GM13977 (cell line): Measurements from ENCODE around the gene DHODH.

ENCODE experiments used
- DNase-seq: peaks from one replicate; pipeline ENCODE4 v3.0.0; 2012; ENCODE audit warnings: low spot score
- in situ Hi-C: fragments of 300-500 bp; cut with MboI; formaldehyde crosslinking; loops from one replicate; pipeline ENCODE4 v1.12.0; 2022; ENCODE audit warnings: low sequenced_read_pairs, low pct_unique_long_range_greater_than_20kb, mixed read lengths, inconsistent platforms; ENCODE audit not compliant: unreplicated experiment
- TF ChIP-seq, protein P1 (sequence below): IDR thresholded peaks from 2 replicates; pipeline ENCODE4 v1.5.1; 2012; ENCODE audit warnings: mild to moderate bottlenecking, control low read depth; ENCODE audit not compliant: insufficient read depth; ENCODE audit errors: extremely low read depth, missing control alignments

The DHODH gene

DNA sequence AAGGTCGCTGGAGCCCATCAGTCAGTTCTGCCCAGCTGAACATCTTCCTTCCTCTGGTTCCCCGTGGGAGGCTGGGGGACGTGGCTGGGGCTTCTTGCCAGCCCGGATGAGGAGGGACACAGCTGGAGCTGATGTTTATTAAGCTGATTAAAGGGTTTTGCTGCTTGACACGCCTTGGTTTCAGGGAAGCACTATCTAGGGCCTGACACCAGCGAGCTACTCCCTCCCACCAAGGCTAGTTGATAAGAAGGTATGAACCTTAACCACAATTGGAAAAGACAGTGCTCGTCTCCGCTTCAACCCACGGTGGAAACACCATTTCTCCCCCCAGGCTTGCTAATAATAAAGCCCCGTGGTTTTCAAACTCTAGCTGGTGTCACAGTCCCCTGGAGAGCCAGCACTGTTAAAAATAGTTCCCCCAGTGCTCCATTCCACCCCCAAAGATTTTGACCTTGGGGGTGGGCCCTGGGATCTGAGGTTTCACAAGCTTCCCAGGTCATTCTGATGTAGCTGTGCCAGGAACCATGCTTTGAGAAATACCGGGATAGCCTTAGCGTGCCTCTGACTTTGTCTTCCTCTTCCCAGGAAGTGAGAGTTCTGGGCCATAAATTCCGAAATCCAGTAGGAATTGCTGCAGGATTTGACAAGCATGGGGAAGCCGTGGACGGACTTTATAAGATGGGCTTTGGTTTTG is 5.5 kb downstream of the DHODH start:
- in situ Hi-C loops: no loop called here
- TF ChIP-seq, protein P1, sequence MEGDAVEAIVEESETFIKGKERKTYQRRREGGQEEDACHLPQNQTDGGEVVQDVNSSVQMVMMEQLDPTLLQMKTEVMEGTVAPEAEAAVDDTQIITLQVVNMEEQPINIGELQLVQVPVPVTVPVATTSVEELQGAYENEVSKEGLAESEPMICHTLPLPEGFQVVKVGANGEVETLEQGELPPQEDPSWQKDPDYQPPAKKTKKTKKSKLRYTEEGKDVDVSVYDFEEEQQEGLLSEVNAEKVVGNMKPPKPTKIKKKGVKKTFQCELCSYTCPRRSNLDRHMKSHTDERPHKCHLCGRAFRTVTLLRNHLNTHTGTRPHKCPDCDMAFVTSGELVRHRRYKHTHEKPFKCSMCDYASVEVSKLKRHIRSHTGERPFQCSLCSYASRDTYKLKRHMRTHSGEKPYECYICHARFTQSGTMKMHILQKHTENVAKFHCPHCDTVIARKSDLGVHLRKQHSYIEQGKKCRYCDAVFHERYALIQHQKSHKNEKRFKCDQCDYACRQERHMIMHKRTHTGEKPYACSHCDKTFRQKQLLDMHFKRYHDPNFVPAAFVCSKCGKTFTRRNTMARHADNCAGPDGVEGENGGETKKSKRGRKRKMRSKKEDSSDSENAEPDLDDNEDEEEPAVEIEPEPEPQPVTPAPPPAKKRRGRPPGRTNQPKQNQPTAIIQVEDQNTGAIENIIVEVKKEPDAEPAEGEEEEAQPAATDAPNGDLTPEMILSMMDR: no peak
- DNase-seq: no peak

DNA sequence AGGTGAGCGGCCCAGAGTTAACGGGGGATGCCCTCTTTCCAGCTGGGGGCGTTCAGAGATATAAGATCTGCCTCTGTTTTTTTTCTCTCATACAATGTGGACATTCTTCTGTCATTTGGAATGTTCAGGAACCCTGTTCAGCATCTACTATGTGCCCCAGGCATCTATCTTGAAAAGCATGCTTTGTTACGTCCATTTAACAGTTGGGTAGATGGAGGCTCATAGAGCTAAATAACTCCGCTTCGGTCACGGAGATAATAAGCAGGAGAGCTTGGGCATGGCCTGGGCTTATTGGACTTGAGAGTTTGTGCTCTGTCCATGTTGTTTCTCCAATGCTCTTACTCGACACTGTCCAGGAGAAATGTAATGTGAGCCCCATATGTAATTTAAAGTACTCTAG is 6.1 kb downstream of the DHODH start:
- in situ Hi-C loops: no loop called here
- DNase-seq: no peak
- TF ChIP-seq, protein P1: no peak

DNA sequence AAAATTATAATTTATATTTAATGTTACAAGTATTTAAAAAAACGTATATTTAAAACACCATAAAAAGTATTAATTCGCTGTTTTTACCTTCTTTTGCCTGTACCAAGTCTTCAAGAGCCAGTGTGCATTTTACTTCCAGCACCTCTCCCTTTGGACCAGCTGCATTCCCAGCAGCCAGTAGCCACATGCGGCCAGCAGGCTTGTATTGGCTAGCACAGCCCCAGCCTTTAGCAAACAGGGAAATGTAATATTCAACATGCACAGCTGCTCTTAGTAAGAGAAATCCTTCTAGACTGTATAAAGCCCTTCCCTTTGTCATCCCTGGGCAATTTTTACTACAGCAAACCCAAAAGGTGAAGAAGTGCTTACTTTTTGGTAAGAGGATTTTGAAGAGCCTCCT is 6.6 kb downstream of the DHODH start:
- in situ Hi-C loops: no loop called here
- DNase-seq: no peak
- TF ChIP-seq, protein P1: no peak

DNA sequence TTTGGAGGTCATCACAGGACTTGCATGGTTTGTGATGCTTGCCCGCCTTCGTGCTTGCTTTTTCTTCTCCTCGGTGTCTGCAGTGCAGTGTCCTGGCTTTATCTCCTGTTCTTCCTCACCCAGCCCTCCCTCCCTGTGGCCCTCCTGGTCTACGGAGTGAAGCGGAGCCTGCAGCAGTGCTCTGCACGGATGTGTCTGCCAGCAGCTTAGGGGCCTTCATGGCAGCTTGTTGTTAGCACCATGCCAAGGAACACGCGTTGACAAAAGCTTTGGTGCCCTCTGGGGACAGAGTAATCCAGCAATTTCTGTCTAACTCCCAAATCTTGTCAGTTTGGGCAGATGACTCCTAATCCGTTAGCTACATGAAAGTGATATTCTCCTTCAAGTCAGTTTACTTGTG is 9.9 kb downstream of the DHODH start:
- no peak for DNase-seq
- in situ Hi-C loops: no loop called here
- TF ChIP-seq, protein P1: no peak

DNA sequence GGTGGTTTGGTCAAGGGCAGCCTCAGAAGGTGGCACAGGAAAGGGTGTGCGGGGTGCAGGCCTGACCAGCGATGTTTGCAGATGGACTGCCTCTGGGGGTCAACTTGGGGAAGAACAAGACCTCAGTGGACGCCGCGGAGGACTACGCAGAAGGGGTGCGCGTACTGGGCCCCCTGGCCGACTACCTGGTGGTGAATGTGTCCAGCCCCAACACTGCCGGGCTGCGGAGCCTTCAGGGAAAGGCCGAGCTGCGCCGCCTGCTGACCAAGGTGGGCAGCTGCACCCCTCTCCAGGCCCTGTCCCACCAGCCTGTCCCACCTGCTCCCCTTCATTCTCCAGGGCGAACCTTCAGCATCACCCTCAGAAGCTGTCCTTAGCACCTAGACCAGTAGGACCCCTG is 12.5 kb downstream of the DHODH start:
- DNase-seq: no peak
- in situ Hi-C loops: no loop called here
- TF ChIP-seq, protein P1: no peak

DNA sequence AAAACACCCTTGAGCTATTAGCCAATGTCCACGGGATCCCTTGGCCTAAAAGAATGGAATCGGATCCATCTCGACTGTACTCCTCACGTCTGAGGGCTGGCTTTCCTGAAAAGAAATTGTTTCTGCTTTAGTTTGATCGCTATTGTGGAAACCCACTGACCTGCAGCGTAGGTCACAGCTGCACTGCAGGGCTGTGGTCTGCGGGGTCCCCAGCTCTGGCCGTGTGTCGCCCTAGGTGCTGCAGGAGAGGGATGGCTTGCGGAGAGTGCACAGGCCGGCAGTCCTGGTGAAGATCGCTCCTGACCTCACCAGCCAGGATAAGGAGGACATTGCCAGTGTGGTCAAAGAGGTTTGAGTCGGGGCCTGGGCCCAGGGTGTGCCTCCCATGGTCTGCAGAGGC is 13.6 kb downstream of the DHODH start:
- in situ Hi-C loops: no loop called here
- DNase-seq: no peak
- TF ChIP-seq, protein P1: no peak
